Right forelimb (tissue), 1 donor: ENCODE results near the gene CRLF1.

Experiments
- DNase-seq: peaks from one replicate; pipeline ENCODE4 v3.0.0-alpha.2; 2018

The CRLF1 gene

GRCh38 chr19:18543814-18544475 lies 62.7 kb downstream of the CRLF1 start:
- no peak for DNase-seq
